NB4 (cell line): Measurements from ENCODE around the gene LRRFIP1.

Experiments
- CTCF ChIP-seq: IDR thresholded peaks from one replicate; pipeline ENCODE4 v1.5.1; 2012; ENCODE audit warnings: low read depth, low read length
- MAX ChIP-seq: IDR thresholded peaks from 2 replicates; pipeline ENCODE4 v1.6.1; 2011; ENCODE audit warnings: low read depth, low read length
- POLR2A ChIP-seq: IDR thresholded peaks from 2 replicates; pipeline ENCODE4 v1.6.1; 2011; ENCODE audit warnings: mild to moderate bottlenecking; ENCODE audit not compliant: insufficient read length; ENCODE audit errors: extremely low read depth

- TF ChIP-seq POLR2A = no peak
- TF ChIP-seq CTCF = no peak
- TF ChIP-seq MAX = no peak
These were observed 93.1 kb downstream of the LRRFIP1 start for GRCh38 chr2:237720444-237720843.
